GM12878 (cell line): ENCODE data around the gene GABPB2. TPM values are rescaled to one million over a fixed set of nuclear protein-coding genes. Genes with fewer than 3 reads are reported as not detected.

Source experiments
- ATAC-seq: fragments of 200-7000 bp; cut with Tn5 transposase; 3 replicates; pipeline ENCODE4 v1.9.1; 2020; ENCODE audit warnings: mild to moderate bottlenecking, moderate library complexity
- BruUV-seq: library from RNA; stranded (reverse); fragments of 400-500 nt; replicated peaks from 2 replicates; lab custom pipeline; 2021; lab: Mats Ljungman, UMichigan
- CTCF ChIA-PET: fragments of 300-600 bp; sonication (Branson Sonifier 250); formaldehyde crosslinking; extraction: SDS; loops from one replicate; lab custom pipeline; 2021; ENCODE audit warnings: inconsistent platforms; lab: Yijun Ruan, JAX
- POLR2A ChIA-PET: fragments of 350-600 bp; formaldehyde crosslinking; extraction: SDS; loops from one replicate; lab custom pipeline; 2021; ENCODE audit warnings: inconsistent platforms; lab: Charles Lee
- RAD21 ChIA-PET: fragments of 300-600 bp; sonication (Branson Sonifier 250); formaldehyde crosslinking; loops from one replicate; lab custom pipeline; 2023; ENCODE audit warnings: antibody characterized with exemption; ENCODE audit not compliant: unreplicated experiment; lab: Charles Lee
- SMC1A ChIA-PET: fragments of 300-600 bp; sonication (Branson Sonifier 250); formaldehyde crosslinking; loops from one replicate; lab custom pipeline; 2023; ENCODE audit not compliant: unreplicated experiment, uncharacterized antibody; lab: Charles Lee
- DNase-seq: peaks from one replicate; pipeline ENCODE4 v3.0.0-alpha.2; 2011; ENCODE audit warnings: low read depth, low spot score
- FAIRE-seq: peaks from 3 replicates; lab custom pipeline; 2011; peaks lifted over from hg19 to GRCh38; lab: Jason Lieb, UNC
- H2AFZ ChIP-seq: 2 replicates; pipeline ENCODE4 v1.6.0; 2011; ENCODE audit warnings: low read depth, low read length, control low read depth; ENCODE audit not compliant: control insufficient read depth
- H3K27ac ChIP-seq: 2 replicates; pipeline ENCODE4 v1.5.1; 2011; ENCODE audit warnings: control low read depth; ENCODE audit not compliant: control insufficient read depth, insufficient read depth
- H3K27me3 ChIP-seq, 2 experiments: replicated peaks in 1 of 2; 2 replicates each; pipeline versions ENCODE4 v1.6.0 to v1.6.1; 2011; ENCODE audit warnings: low read length in 1 of 2; ENCODE audit not compliant: control insufficient read depth in 2 of 2, insufficient read depth in 2 of 2
- H3K36me3 ChIP-seq, 2 experiments: 2 replicates each; pipeline ENCODE4 v1.5.1; 2011; ENCODE audit warnings: low read length in 1 of 2; ENCODE audit not compliant: control insufficient read depth in 2 of 2, insufficient read depth in 2 of 2
- H3K4me1 ChIP-seq: 2 replicates; pipeline ENCODE4 v1.6.1; 2011; ENCODE audit warnings: mild to moderate bottlenecking, low read length, moderate library complexity, mixed read lengths; ENCODE audit not compliant: control insufficient read depth, insufficient read depth
- H3K4me2 ChIP-seq: 2 replicates; pipeline ENCODE4 v1.6.0; 2011; ENCODE audit warnings: control low read depth; ENCODE audit not compliant: control insufficient read depth, insufficient read depth
- H3K4me3 ChIP-seq: fragments of 200-600 bp; sonication (generic); 2 replicates; pipeline ENCODE4 v1.5.1; 2016
- H3K79me2 ChIP-seq: 2 replicates; pipeline ENCODE4 v1.6.0; 2011; ENCODE audit warnings: low read length; ENCODE audit not compliant: control insufficient read depth, insufficient read depth
- H3K9ac ChIP-seq: 2 replicates; pipeline ENCODE4 v1.8.0; 2011; ENCODE audit warnings: low read length, control low read depth, mixed read lengths; ENCODE audit not compliant: control insufficient read depth, insufficient read depth
- H3K9me3 ChIP-seq: replicated peaks from 3 replicates; pipeline ENCODE4 v1.5.1; 2011; ENCODE audit warnings: mild to moderate bottlenecking, low read length; ENCODE audit not compliant: control insufficient read depth, insufficient read depth
- H4K20me1 ChIP-seq: 2 replicates; pipeline ENCODE4 v1.6.0; 2011; ENCODE audit not compliant: control insufficient read depth, insufficient read depth
- IRF4 ChIP-seq: IDR thresholded peaks from 2 replicates; pipeline ENCODE4 v1.6.1; 2011; ENCODE audit warnings: low read depth, low read length
- NFIC ChIP-seq: IDR thresholded peaks from 2 replicates; pipeline ENCODE4 v1.6.1; 2012; ENCODE audit warnings: low read depth, mild to moderate bottlenecking, inconsistent platforms, low read length, moderate library complexity
- RAD21 ChIP-seq: IDR thresholded peaks from 2 replicates; pipeline ENCODE4 v1.6.1; 2011; ENCODE audit warnings: mild to moderate bottlenecking, low read depth, low read length, moderate library complexity; ENCODE audit not compliant: insufficient read depth
- SMARCA5 ChIP-seq: fragments of 450-650 bp; IDR thresholded peaks from 2 replicates; pipeline ENCODE4 v1.6.1; 2017; ENCODE audit warnings: mild to moderate bottlenecking
- SMC3 ChIP-seq: IDR thresholded peaks from 2 replicates; pipeline ENCODE4 v1.6.1; 2011; ENCODE audit warnings: low read length, improper control_type of control experiment, borderline replicate concordance
- TCF12 ChIP-seq: IDR thresholded peaks from 2 replicates; pipeline ENCODE4 v1.6.1; 2011; ENCODE audit warnings: low read depth, mild to moderate bottlenecking, low read length
- YY1 ChIP-seq: IDR thresholded peaks from 2 replicates; pipeline ENCODE4 v1.6.1; 2011; ENCODE audit warnings: low read depth, mild to moderate bottlenecking, low read length
- ZNF384 ChIP-seq: IDR thresholded peaks from 2 replicates; pipeline ENCODE4 v1.6.1; 2012; ENCODE audit warnings: low read depth, mild to moderate bottlenecking, low read length, improper control_type of control experiment, borderline replicate concordance
- WGBS: methylation state at CpG from one replicate; pipeline ENCODE4 v1.1.6; 2016; ENCODE audit warnings: low lambda C conversion rate; ENCODE audit not compliant: insufficient replicate concordance, insufficient coverage; ENCODE audit errors: missing lambda C conversion rate; 5-methylcytosine and 5-hydroxymethylcytosine counted together
- in situ Hi-C: fragments of 300-500 bp; cut with MboI; formaldehyde crosslinking; loops from 9 replicates; pipeline ENCODE4 v1.14.3; 2018; ENCODE audit warnings: mixed read lengths
- intact Hi-C: fragments of 100-400 bp; cut with micrococcal nuclease; formaldehyde crosslinking; loops from one replicate; pipeline ENCODE4 v1.14.2; 2022; ENCODE audit not compliant: unreplicated experiment
- polyA plus RNA-seq, 11 experiments: library from polyadenylated mRNA; depleted of rRNA in 4 of 11; unstranded in 6 of 11; stranded (reverse) in 5 of 11; fragments of >200 nt; fragmentation: Nextera tagmentation in 4 of 11; fragmentation: Illumina TruSeq in 1 of 11; extraction: Ambion mirVana in 4 of 11; extraction: Trizol in 1 of 11; gene quantifications; 1 replicate in 1 of 11; 2 replicates in 10 of 11; pipeline versions ENCODE4 v1.2.1 to v1.2.3, GENCODE V29; 2011 to 2016; ENCODE audit warnings: inconsistent platforms in 2 of 11, missing spikeins in 2 of 11, low read depth in 1 of 11
- total RNA-seq, 4 experiments: library from RNA; depleted of rRNA in 3 of 4; stranded (reverse); fragments of >200 nt in 3 of 4; fragmentation: Illumina TruSeq in 1 of 4; extraction: Trizol in 1 of 4; gene quantifications; 2 replicates each; pipeline versions ENCODE4 v1.2.1 to v1.2.3, GENCODE V29; 2013 to 2021
- TF ChIP-seq, protein P1 (sequence below): IDR thresholded peaks from 2 replicates; pipeline ENCODE4 v1.6.1; 2011; ENCODE audit warnings: borderline replicate concordance, low read depth, mild to moderate bottlenecking, moderate library complexity, mixed read lengths, low read length; ENCODE audit not compliant: insufficient read depth; ENCODE audit errors: extremely low read length
- TF ChIP-seq, protein P2 (sequence below): fragments of 450-650 bp; conservative IDR thresholded peaks from 2 replicates; pipeline ENCODE4 v1.6.1; 2017; ENCODE audit warnings: mild to moderate bottlenecking, moderate library complexity
- TF ChIP-seq, protein P3 (sequence below): fragments of 450-650 bp; IDR thresholded peaks from 2 replicates; pipeline ENCODE4 v1.6.1; 2018; ENCODE audit warnings: borderline replicate concordance, mild to moderate bottlenecking; ENCODE audit not compliant: partially characterized antibody
- TF ChIP-seq, protein P4 (sequence below), 3 experiments: IDR thresholded peaks in 2 of 3; conservative IDR thresholded peaks in 1 of 3; 2 replicates each; pipeline ENCODE4 v1.5.1; 2011; ENCODE audit warnings: low read depth in 3 of 3, low read length in 3 of 3, mild to moderate bottlenecking in 3 of 3, control low read depth in 2 of 3, moderate library complexity in 2 of 3, inconsistent platforms in 1 of 3, mixed read lengths in 1 of 3; ENCODE audit not compliant: control insufficient read depth in 2 of 3, insufficient read depth in 1 of 3; ENCODE audit errors: extremely low read depth in 1 of 3

Gene GABPB2
- total and polyA plus RNA-seq, 10 of the 15 experiments (the other 5 are each of a cell fraction or from before 2014, with no cell fraction given) = 2.3 to 10.5 (median 6.9) TPM

DNA sequence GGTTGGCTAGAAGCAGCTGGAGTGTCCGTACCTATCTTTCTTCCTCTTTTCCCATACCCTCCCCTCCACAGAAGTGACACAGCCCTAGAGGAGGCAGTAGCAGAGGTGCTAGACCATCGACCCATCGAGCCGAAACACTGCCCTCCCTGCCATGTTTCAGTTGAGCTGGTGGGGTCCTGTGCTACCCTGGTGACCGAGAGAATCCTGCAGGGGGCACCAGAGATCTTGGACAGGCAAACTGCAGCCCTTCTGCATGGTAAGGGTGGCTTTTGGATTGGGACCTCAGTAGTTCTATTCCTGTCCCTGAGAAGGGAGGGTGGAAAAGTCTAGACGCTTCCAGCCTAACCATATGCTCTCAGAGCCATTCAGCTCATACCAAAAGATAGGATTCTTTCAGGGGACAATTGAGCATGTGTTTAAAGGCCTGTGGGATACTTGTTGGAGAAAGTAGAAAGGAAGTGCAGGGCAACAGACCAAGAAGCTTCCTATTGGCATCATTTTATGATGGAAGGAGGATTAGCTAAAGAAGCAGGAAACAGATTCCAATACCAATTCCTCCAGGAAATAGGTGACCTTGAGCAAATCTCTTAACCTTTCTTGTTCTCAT lies 45.9 kb upstream of the GABPB2 start:
- CTCF ChIA-PET = interaction anchor here (0.6 to 3.9 kb wide), 28 partner anchors 10 to 227 kb away, joined by 3 to 51 read pairs (median 4); partner anchors contain the start of genes BNIPL, C1orf56, GABPB2 and MINDY1
- Histone ChIP-seq H2AFZ (no peak overlapping the region; the same call in 1 of the 2 replicates), H3K4me3 (no peak overlapping the region), H4K20me1 (no peaks in the 10 kb centered on the region), H3K36me3 (peaks cover 5 to 6% of the 10 kb centered on the region in 2 experiments; a peak in 3 of 4 replicates), H3K27ac (no peak overlapping the region), H3K9me3 (no peaks in the 10 kb centered on the region), H3K4me1 (no peaks in the 10 kb centered on the region), H3K27me3 (no peaks in the 10 kb centered on the region), H3K79me2 (no peaks in the 10 kb centered on the region), H3K9ac (no peak overlapping the region), H3K4me2 (no peak overlapping the region)
- SMC1A ChIA-PET = interaction anchor here (0.7 to 3.0 kb wide), 15 partner anchors 13 to 316 kb away, joined by 3 to 23 read pairs (median 5); partner anchors contain the start of genes CDC42SE1, MINDY1, MLLT11 and TNFAIP8L2
- TF ChIP-seq, protein P1, sequence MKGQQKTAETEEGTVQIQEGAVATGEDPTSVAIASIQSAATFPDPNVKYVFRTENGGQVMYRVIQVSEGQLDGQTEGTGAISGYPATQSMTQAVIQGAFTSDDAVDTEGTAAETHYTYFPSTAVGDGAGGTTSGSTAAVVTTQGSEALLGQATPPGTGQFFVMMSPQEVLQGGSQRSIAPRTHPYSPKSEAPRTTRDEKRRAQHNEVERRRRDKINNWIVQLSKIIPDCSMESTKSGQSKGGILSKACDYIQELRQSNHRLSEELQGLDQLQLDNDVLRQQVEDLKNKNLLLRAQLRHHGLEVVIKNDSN = no peak
- TF ChIP-seq, protein P2, sequence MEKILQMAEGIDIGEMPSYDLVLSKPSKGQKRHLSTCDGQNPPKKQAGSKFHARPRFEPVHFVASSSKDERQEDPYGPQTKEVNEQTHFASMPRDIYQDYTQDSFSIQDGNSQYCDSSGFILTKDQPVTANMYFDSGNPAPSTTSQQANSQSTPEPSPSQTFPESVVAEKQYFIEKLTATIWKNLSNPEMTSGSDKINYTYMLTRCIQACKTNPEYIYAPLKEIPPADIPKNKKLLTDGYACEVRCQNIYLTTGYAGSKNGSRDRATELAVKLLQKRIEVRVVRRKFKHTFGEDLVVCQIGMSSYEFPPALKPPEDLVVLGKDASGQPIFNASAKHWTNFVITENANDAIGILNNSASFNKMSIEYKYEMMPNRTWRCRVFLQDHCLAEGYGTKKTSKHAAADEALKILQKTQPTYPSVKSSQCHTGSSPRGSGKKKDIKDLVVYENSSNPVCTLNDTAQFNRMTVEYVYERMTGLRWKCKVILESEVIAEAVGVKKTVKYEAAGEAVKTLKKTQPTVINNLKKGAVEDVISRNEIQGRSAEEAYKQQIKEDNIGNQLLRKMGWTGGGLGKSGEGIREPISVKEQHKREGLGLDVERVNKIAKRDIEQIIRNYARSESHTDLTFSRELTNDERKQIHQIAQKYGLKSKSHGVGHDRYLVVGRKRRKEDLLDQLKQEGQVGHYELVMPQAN = no peak
- 0 out of 2 replicates have a peak, but pooled peaks have one; percentile 12 for TF ChIP-seq IRF4
- TF ChIP-seq RAD21 = peak; percentile 86
- peak; percentile 41; the same call in 1 of the 2 replicates for TF ChIP-seq SMARCA5
- peak; percentile 34; the same call in 1 of the 2 replicates for TF ChIP-seq ZNF384
- no peak for TF ChIP-seq TCF12
- TF ChIP-seq, protein P3, sequence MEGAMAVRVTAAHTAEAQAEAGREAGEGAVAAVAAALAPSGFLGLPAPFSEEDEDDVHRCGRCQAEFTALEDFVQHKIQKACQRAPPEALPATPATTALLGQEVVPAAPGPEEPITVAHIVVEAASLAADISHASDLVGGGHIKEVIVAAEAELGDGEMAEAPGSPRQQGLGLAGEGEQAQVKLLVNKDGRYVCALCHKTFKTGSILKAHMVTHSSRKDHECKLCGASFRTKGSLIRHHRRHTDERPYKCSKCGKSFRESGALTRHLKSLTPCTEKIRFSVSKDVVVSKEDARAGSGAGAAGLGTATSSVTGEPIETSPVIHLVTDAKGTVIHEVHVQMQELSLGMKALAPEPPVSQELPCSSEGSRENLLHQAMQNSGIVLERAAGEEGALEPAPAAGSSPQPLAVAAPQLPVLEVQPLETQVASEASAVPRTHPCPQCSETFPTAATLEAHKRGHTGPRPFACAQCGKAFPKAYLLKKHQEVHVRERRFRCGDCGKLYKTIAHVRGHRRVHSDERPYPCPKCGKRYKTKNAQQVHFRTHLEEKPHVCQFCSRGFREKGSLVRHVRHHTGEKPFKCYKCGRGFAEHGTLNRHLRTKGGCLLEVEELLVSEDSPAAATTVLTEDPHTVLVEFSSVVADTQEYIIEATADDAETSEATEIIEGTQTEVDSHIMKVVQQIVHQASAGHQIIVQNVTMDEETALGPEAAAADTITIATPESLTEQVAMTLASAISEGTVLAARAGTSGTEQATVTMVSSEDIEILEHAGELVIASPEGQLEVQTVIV = no peak
- TF ChIP-seq SMC3 = peak; percentile 73
- peak; percentile 69 for TF ChIP-seq YY1
- no peak for TF ChIP-seq NFIC
- TF ChIP-seq, protein P4, sequence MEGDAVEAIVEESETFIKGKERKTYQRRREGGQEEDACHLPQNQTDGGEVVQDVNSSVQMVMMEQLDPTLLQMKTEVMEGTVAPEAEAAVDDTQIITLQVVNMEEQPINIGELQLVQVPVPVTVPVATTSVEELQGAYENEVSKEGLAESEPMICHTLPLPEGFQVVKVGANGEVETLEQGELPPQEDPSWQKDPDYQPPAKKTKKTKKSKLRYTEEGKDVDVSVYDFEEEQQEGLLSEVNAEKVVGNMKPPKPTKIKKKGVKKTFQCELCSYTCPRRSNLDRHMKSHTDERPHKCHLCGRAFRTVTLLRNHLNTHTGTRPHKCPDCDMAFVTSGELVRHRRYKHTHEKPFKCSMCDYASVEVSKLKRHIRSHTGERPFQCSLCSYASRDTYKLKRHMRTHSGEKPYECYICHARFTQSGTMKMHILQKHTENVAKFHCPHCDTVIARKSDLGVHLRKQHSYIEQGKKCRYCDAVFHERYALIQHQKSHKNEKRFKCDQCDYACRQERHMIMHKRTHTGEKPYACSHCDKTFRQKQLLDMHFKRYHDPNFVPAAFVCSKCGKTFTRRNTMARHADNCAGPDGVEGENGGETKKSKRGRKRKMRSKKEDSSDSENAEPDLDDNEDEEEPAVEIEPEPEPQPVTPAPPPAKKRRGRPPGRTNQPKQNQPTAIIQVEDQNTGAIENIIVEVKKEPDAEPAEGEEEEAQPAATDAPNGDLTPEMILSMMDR (IDR thresholded peaks at IDR 0.05 in 2 of 3, conservative IDR thresholded peaks at IDR 0.05 in 1 of 3; ENCODE audit: control insufficient read depth in 2 of 3, extremely low read depth in 1 of 3, insufficient read depth in 1 of 3, low read depth in 3 of 3, low read length in 3 of 3) = peak; percentile 79 to 91 (median 84)
- POLR2A ChIA-PET = interaction anchor here (0.6 to 1.3 kb wide), 5 partner anchors 14 to 226 kb away, joined by 3 to 8 read pairs (median 4); partner anchors contain the start of genes MINDY1 and MLLT11
- intact Hi-C loops (loop anchor here (1.0 to 2.0 kb wide), 2 partner anchors 34 to 132 kb away; partner anchors contain the start of genes CDC42SE1 and TNFAIP8L2), in situ Hi-C loops (loop anchor here (5.0 kb wide), 1 partner anchor 133 kb away; the partner anchor contains the start of gene TNFAIP8L2)
- 36% methylated on average over 6 of the region's 6 CpGs for WGBS
- no TSS peak for BruUV-seq
- RAD21 ChIA-PET = interaction anchor here (0.9 to 2.1 kb wide), 5 partner anchors 19 to 134 kb away, joined by 3 to 26 read pairs (median 5); partner anchors contain the start of genes MINDY1 and TNFAIP8L2
- FAIRE-seq = peak; percentile 91
- no peak for DNase-seq
- peak; percentile 100 for ATAC-seq
